Measurements from ENCODE around the gene CAPN10.

DNA sequence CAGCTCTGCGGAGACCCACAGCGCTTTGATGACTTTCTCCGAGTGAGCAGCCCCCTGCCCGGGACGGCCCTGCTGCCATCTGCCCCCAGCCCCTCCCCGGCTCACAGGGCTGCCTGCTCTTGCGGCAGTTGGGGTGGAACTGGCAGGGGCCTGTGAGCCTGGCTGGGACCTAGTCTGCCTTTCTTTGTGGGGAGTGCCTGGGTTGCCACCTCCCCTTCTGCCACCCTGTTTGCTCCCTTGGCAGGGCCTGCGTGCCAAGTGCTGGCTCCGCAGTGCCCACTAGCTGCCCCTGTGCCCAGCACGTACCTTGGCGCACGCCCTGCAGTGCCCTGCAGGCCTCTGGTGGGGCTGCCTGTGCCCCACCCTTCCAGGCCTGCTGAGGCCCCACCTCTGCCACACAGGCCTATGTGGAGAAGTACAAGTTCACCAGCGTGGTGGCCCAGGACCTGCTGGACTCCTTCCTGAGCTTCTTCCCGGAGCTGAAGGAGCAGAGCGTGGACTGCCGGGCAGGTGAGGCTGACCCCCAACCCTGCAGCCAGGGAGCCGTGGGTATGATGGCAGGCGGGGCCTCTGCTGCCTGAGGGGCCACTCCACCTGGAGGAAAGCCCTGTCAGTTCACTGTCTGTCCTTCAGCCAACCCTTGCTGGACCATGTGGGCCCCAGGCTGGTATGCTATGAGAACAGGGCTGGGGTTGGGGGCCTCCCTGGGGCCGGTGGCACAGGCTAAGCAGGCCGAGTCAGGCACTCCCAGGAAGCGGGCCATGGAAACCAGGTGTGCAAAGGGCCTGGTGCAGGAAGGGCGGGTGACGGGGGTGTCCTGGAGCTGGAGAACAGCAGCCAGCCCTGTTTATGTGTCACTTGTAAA lies 11.2 kb upstream of the CAPN10 start:
- TF ChIP-seq, protein P1, sequence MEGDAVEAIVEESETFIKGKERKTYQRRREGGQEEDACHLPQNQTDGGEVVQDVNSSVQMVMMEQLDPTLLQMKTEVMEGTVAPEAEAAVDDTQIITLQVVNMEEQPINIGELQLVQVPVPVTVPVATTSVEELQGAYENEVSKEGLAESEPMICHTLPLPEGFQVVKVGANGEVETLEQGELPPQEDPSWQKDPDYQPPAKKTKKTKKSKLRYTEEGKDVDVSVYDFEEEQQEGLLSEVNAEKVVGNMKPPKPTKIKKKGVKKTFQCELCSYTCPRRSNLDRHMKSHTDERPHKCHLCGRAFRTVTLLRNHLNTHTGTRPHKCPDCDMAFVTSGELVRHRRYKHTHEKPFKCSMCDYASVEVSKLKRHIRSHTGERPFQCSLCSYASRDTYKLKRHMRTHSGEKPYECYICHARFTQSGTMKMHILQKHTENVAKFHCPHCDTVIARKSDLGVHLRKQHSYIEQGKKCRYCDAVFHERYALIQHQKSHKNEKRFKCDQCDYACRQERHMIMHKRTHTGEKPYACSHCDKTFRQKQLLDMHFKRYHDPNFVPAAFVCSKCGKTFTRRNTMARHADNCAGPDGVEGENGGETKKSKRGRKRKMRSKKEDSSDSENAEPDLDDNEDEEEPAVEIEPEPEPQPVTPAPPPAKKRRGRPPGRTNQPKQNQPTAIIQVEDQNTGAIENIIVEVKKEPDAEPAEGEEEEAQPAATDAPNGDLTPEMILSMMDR (IDR thresholded peaks at IDR 0.05; ENCODE audit: extremely low read depth in 1 of 2, insufficient read depth in 1 of 2, low read depth in 1 of 2, low read length in 2 of 2) = no peak
- TF ChIP-seq EZH2 (IDR thresholded peaks at IDR 0.05; ENCODE audit: borderline replicate concordance, low read depth, low read length, severe bottlenecking) = no peak
- no peak for TF ChIP-seq POLR2AphosphoS5 (IDR thresholded peaks at IDR 0.05; ENCODE audit: insufficient read depth, low read depth, low read length)
- TF ChIP-seq POLR2A (IDR thresholded peaks at IDR 0.05; ENCODE audit: low read depth, low read length) = no peak
- TF ChIP-seq GATA2 (IDR thresholded peaks at IDR 0.05; ENCODE audit: insufficient read depth, insufficient read length, low read depth, low read length) = no peak
- TF ChIP-seq, protein P2, sequence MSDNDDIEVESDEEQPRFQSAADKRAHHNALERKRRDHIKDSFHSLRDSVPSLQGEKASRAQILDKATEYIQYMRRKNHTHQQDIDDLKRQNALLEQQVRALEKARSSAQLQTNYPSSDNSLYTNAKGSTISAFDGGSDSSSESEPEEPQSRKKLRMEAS (IDR thresholded peaks at IDR 0.05; ENCODE audit: insufficient read depth, insufficient read length) = no peak
- no peak for TF ChIP-seq JUN (IDR thresholded peaks at IDR 0.05; ENCODE audit: borderline replicate concordance, insufficient read depth, insufficient read length, low read depth)

Measured in endothelial cell of umbilical vein (primary cell).